VCaP (cell line): Measurements from ENCODE around the gene ABHD2.
A peak's percentile ranks its signal among the peaks of the same experiment; 100 is the strongest.
"Not testable (repeated sequence)": the region's sequence is repeated elsewhere in the genome, so short reads cannot be mapped to it uniquely, and the experiment has no call there.

Source experiments
- H3K27ac ChIP-seq: fragments of 450-650 bp; 2 replicates; pipeline ENCODE4 v1.5.1; 2017
- TF ChIP-seq, protein P1 (sequence below): fragments of 450-650 bp; conservative IDR thresholded peaks from 2 replicates; pipeline ENCODE4 v1.5.1; 2017; ENCODE audit warnings: mild to moderate bottlenecking, moderate library complexity

The ABHD2 gene

DNA sequence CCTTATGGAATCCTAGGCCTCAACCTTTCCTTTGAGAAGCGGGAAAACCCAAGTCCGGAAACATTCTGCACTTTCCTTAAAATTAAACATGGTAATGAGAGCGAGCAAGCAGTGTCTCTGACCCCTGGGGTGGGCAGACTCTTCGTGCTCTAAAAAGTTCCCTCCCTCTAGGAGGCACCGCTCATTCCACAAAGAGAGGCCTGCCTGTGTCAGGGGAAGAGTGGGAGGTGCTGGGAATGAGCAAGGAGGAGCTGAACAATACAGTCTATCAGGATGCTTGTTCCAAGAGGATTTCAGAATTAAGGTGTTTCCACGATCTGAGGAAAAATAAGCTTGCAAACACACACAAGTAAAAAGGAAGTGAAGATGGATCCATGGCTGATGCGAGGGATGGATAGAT lies 139.2 kb downstream of the ABHD2 start:
- TF ChIP-seq, protein P1, sequence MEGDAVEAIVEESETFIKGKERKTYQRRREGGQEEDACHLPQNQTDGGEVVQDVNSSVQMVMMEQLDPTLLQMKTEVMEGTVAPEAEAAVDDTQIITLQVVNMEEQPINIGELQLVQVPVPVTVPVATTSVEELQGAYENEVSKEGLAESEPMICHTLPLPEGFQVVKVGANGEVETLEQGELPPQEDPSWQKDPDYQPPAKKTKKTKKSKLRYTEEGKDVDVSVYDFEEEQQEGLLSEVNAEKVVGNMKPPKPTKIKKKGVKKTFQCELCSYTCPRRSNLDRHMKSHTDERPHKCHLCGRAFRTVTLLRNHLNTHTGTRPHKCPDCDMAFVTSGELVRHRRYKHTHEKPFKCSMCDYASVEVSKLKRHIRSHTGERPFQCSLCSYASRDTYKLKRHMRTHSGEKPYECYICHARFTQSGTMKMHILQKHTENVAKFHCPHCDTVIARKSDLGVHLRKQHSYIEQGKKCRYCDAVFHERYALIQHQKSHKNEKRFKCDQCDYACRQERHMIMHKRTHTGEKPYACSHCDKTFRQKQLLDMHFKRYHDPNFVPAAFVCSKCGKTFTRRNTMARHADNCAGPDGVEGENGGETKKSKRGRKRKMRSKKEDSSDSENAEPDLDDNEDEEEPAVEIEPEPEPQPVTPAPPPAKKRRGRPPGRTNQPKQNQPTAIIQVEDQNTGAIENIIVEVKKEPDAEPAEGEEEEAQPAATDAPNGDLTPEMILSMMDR: no peak
- no peak overlapping the region for H3K27ac ChIP-seq

DNA sequence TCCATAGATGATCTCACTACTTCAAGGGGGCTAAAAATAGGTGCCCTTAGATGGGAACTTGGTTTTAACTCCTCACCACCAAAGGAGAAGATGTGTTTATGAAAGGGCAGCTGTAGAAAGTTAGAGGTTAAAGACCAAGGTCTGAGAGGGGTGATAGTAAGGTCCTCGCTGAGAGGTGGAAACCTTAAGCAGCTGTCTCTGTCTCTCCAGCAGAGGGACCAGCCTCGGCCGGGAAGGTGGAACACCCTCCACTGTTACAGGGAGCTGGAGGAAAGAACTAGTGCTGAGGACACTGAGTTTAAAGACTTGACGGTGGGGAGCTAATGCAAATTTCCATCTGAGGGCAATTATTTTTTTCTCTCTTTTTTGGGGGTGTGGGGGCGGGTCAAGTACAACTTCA lies 142.0 kb downstream of the ABHD2 start:
- TF ChIP-seq, protein P1: peak; percentile 25
- H3K27ac ChIP-seq: no peak overlapping the region

DNA sequence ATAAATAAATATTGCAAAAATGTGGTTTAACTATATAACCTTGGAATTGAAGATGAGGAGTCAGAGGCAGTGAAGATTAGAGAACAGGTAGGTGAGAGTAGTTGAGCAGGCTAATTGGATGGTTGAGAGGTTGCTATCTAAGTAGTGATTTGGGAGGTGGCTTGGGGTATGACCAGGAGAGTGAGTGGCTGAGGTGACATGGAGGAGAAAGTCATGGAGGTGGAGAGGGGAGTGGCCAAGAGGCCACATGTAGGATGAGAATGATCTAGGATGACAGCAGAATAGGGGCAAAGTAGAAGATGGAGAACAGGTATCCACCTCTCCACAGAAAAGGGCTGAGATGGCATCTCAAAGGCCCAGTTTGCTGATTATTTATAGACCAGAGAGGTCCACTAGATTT lies 143.6 kb downstream of the ABHD2 start:
- TF ChIP-seq, protein P1: no peak
- H3K27ac ChIP-seq: no peak overlapping the region

DNA sequence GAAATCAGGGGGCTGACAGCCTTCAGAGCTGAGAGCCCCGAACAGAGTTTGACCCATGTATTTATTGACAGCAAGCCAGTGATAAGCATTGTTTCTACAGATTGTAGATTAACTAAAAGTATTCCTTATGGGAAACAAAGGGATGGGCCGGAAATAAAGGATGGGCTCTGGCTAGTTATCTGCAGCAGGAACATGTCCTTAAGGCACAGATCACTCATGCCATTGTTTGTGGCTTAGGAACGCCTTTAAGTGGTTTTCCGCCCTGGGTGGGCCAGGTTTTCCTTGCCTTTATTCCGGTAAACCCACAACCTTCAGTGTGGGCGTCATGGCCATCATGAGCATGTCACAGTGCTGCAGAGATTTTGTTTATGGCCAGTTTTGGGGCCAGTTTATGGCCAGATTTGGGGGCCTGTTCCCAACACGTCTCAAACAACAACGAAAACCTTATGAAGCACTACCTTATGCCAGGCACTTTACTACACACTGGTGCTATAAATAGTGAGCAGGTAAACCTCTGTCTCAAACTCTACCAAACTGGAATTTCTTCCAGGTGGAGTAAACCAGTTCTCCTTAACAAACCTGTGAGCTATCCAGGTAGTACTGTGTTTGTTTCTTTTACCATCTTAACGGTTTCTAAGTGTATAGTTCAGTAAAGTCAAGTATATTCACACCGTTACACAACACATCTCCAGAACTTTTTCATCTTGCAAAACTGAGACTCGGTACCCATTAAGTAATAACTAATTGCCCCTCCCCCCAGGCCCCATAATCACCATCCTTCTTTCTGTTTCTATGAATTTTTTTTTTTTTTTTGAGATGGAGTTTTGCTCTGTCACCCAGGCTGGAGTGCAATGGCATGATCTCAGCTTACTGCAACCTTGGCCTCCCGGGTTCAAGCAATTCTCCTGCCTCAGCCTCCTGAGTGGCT lies 151.9 kb downstream of the ABHD2 start:
- H3K27ac ChIP-seq: not testable (repeated sequence)

DNA sequence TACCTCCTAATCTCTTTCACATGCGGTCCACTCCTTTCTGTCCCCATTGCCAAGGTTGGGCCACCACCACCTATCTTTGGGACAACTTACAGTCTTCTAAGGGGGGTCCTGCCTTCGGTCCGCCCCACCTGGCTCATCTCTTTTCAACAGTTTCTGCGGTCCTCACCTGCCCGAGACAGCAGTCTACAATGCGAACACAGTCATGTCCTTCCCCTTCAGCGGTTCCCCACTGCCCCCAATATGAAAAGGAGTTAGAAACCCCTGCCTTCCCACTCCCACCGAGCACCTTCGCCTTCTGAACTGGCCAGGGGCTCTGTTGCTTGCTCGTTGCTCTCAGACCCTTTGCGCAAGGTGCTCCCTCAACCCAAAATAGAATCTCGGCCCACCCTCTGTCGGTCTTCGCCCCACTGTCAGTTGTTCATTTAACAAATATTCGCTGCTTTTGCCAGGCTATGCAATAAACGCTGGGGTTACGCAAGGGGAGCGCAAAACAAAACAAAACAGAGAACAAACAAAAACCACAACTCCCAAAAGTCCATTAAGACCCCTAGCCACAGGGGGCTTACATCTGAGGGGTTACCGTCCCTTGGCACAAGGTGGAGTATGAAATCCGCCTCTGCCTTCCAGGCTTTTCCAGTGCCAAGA lies 154.9 kb downstream of the ABHD2 start:
- TF ChIP-seq, protein P1: no peak
- H3K27ac ChIP-seq: peak overlapping the region; percentile 70

DNA sequence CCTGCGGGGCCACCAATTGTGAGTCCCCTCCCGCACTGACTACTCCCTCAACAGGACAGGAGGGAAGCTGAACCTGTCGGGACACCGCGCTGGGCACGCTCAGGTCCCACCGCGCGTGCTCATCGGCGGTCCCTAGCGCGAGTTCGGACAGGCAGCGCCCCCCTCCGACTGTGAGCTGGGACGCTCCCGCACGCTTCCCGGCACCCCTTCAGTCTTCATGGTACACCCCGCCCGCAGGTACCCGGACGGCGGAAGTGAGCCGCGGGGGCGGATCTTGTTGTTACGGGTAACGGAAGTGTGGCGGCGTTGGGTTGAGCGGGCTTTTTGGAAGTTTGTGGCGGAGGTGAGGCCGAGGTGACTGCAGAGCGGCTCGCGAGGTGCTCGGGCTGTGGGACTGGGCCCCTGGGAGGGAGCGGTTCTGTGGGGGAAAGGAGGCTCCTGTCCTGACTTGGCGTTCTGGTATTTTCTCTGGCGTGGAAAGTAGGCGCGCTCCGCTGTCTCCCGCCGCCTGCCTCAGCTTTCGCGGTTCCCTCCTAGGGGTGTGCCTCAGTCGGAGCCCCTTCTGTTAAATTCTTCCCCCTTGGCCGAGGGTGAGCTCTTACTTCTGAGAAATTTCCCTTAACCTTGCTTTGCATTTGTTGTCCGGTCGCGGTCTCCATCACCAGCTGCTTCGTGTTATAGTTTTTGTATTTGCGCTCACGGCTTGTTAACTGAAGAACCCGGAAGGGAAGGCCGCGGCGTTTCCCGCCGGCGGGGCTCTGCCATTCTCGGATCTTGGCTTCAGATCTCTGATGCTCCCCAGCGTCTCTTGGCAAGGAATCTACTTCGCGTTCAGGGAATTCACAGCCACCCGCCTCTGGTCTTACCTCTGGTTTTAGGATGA lies 155.7 kb downstream of the ABHD2 start, which contains the start of gene FANCI:
TSS of gene FANCI (plus strand) at position 289 of the 883 bp plus-strand sequence. CDS start 3,669 bp downstream, outside the sequence.
- TF ChIP-seq, protein P1: peak; percentile 71
- H3K27ac ChIP-seq: peak within 1 kb of the TSS; percentile 70

DNA sequence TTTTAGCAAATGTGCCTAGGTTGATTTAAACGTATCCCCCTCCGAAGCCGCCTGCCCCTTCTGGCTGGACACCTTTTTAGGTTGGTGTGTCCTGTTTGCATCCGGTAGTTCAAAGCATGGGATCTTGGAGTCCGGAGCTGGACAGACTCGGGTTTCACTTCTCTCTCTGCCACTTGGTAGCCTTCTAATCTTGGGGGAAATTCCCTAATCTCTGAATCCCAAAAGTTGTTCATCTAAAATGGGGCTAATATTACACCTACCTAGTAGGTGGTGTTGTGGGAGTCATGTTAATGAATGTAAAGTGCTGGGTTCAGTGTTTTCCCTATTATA lies 156.3 kb downstream of the ABHD2 start:
- TF ChIP-seq, protein P1: no peak
- H3K27ac ChIP-seq: peak overlapping the region; percentile 70
